GM23248 (cell line): ENCODE measurements around the gene CSNK1A1. TPM values are rescaled to one million over a fixed set of nuclear protein-coding genes. Genes with fewer than 3 reads are reported as not detected.
"Not testable (repeated sequence)": the region's sequence is repeated elsewhere in the genome, so short reads cannot be mapped to it uniquely, and the experiment has no call there.

Experiments used
- DNase-seq: peaks from one replicate; pipeline ENCODE4 v3.0.0-alpha.2; 2015
- H2AFZ ChIP-seq: fragments of 200-600 bp; sonication (generic); 2 replicates; pipeline ENCODE4 v1.6.1; 2016; ENCODE audit warnings: antibody characterized with exemption
- H3F3A ChIP-seq: fragments of 200-600 bp; sonication (generic); 2 replicates; pipeline ENCODE4 v1.6.1; 2016; ENCODE audit warnings: mild to moderate bottlenecking, antibody characterized with exemption, mixed run types; ENCODE audit not compliant: insufficient read depth
- H3K27ac ChIP-seq: fragments of 200-600 bp; sonication (generic); 2 replicates; pipeline ENCODE4 v1.5.1; 2016; ENCODE audit warnings: mild to moderate bottlenecking
- H3K27me3 ChIP-seq: fragments of 200-600 bp; sonication (generic); replicated peaks from 2 replicates; pipeline ENCODE4 v1.6.1; 2016; ENCODE audit warnings: mild to moderate bottlenecking; ENCODE audit not compliant: insufficient read depth
- H3K36me3 ChIP-seq: fragments of 200-600 bp; sonication (generic); 2 replicates; pipeline ENCODE4 v1.6.1; 2016; ENCODE audit warnings: low read depth, mild to moderate bottlenecking
- H3K4me1 ChIP-seq: fragments of 200-600 bp; sonication (generic); 2 replicates; pipeline ENCODE4 v1.6.1; 2016; ENCODE audit warnings: mild to moderate bottlenecking; ENCODE audit not compliant: insufficient read depth
- H3K4me2 ChIP-seq: fragments of 200-600 bp; sonication (generic); one replicate; pipeline ENCODE4 v1.6.1; 2016; ENCODE audit warnings: mild to moderate bottlenecking; ENCODE audit not compliant: unreplicated experiment
- H3K4me3 ChIP-seq: fragments of 200-600 bp; sonication (generic); 2 replicates; pipeline ENCODE4 v1.5.1; 2016; ENCODE audit warnings: mild to moderate bottlenecking
- H3K79me2 ChIP-seq: fragments of 200-600 bp; sonication (generic); 2 replicates; pipeline ENCODE4 v1.6.1; 2016; ENCODE audit warnings: mild to moderate bottlenecking; ENCODE audit not compliant: insufficient read depth
- H3K9ac ChIP-seq: fragments of 200-600 bp; sonication (generic); 2 replicates; pipeline ENCODE4 v1.6.1; 2016; ENCODE audit warnings: mild to moderate bottlenecking
- H3K9me2 ChIP-seq: fragments of 200-600 bp; sonication (generic); 2 replicates; pipeline ENCODE4 v1.6.1; 2016; ENCODE audit warnings: mixed run types, mild to moderate bottlenecking, moderate library complexity; ENCODE audit not compliant: insufficient read depth
- H3K9me3 ChIP-seq: fragments of 200-600 bp; sonication (generic); one replicate; pipeline ENCODE4 v1.6.1; 2017; ENCODE audit warnings: low read depth
- H4K20me1 ChIP-seq: fragments of 200-600 bp; sonication (generic); 2 replicates; pipeline ENCODE4 v1.6.0; 2016; ENCODE audit not compliant: insufficient read depth
- EZH2 ChIP-seq: fragments of 200-600 bp; sonication (generic); IDR thresholded peaks from 2 replicates; pipeline ENCODE4 v1.6.1; 2018; ENCODE audit warnings: antibody characterized with exemption, mild to moderate bottlenecking; ENCODE audit not compliant: insufficient read depth, poor library complexity, severe bottlenecking
- EZH2phosphoT487 ChIP-seq: fragments of 200-600 bp; sonication (generic); IDR thresholded peaks from 2 replicates; pipeline ENCODE4 v1.6.1; 2018; ENCODE audit warnings: antibody characterized with exemption, moderate library complexity, mild to moderate bottlenecking, low read depth; ENCODE audit not compliant: insufficient read depth
- WGBS, 2 experiments: methylation state at CpG; one replicate each; pipeline ENCODE4 v1.1.6; 2015 to 2017; ENCODE audit warnings: low lambda C conversion rate in 2 of 2, low coverage in 1 of 2; ENCODE audit errors: missing lambda C conversion rate in 2 of 2; 5-methylcytosine and 5-hydroxymethylcytosine counted together
- in situ Hi-C: fragments of 300-500 bp; cut with MboI; formaldehyde crosslinking; loops from 2 replicates; pipeline ENCODE4 v1.15.0; 2020
- polyA plus RNA-seq: library from polyadenylated mRNA; unstranded; fragments of >200 nt; fragmentation: Nextera tagmentation; extraction: Ambion mirVana; gene quantifications from 2 replicates; pipeline ENCODE4 v1.2.1, GENCODE V29; 2016
- total RNA-seq: library from RNA; depleted of rRNA; stranded (reverse); fragments of >200 nt; shearing (Covaris generic); gene quantifications from 2 replicates; pipeline ENCODE4 v1.2.3, GENCODE V29; 2014

Gene CSNK1A1
- total and polyA plus RNA-seq, 2 experiments from 2014 or later, result 228 to 415 TPM

DNA sequence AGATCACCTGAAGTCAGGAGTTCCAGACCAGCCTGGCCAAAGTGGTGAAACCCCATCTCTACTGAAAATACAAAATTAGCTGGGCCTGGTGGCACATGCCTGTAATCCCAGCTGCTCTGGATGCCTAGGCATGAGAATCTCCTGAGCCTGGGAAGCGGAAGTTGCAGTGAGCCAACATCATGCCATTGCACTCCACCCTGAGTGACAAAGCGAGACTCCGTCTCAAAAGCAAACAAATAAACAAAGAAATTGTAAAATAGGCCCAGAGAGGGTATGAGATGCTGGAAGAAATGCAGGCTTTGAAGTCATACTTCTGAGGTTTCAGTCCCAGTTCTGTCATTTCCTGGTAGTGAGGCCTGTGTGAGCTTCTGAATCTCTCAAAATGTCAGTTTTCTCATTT lies 24.8 kb upstream of the CSNK1A1 start:
- Histone ChIP-seq H3K4me1 (no peaks in the 10 kb centered on the region), H4K20me1 (no peaks in the 10 kb centered on the region), H3K27ac (no peak overlapping the region), H3K9ac (no peak overlapping the region), H3K4me2 (no peak overlapping the region), H3K36me3 (no peaks in the 10 kb centered on the region), H3K4me3 (no peak overlapping the region), H3F3A (no peaks in the 10 kb centered on the region), H3K9me2 (no peaks in the 10 kb centered on the region), H3K79me2 (no peaks in the 10 kb centered on the region), H3K27me3 (no peaks in the 10 kb centered on the region), H3K9me3 (no peaks in the 10 kb centered on the region), H2AFZ (no peak overlapping the region)
- 85 to 90% methylated on average over 3 of the region's 3 CpGs for WGBS, 2 experiments
- DNase-seq, result no peak
- TF ChIP-seq EZH2phosphoT487, result no peak
- TF ChIP-seq EZH2, result no peak
- in situ Hi-C loops, result no loop called here

DNA sequence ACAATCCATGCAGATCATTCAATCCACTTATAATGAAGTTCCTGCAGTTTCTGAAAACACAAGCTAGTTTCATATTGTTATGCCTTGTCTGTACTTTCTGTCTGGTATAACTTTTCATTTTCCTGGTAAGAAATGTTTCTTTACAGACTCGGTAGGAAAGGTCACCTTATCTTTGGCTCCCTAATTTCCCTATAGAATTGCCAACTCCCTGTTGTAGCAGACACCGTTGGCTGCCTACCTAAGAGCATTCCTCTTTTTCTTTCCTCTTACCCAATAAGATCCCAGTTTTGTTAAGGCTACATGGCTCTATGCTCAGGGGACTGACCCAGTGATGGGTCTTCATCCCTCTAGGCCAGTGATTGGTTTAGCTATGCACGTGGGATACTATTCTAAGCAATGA lies 23.9 kb upstream of the CSNK1A1 start:
- Histone ChIP-seq H3K9ac (no peak overlapping the region), H4K20me1 (no peaks in the 10 kb centered on the region), H3K36me3 (no peaks in the 10 kb centered on the region), H3K9me2 (no peaks in the 10 kb centered on the region), H3K4me3 (no peak overlapping the region), H2AFZ (no peak overlapping the region), H3K79me2 (no peaks in the 10 kb centered on the region), H3K27me3 (no peaks in the 10 kb centered on the region), H3K4me2 (no peak overlapping the region), H3F3A (no peaks in the 10 kb centered on the region), H3K4me1 (no peaks in the 10 kb centered on the region), H3K9me3 (no peaks in the 10 kb centered on the region), H3K27ac (no peak overlapping the region)
- WGBS, 2 experiments, result 73 to 76% methylated on average over 3 of the region's 3 CpGs
- TF ChIP-seq EZH2phosphoT487 (no peak), EZH2 (no peak)
- in situ Hi-C loops, result no loop called here
- DNase-seq, result no peak

DNA sequence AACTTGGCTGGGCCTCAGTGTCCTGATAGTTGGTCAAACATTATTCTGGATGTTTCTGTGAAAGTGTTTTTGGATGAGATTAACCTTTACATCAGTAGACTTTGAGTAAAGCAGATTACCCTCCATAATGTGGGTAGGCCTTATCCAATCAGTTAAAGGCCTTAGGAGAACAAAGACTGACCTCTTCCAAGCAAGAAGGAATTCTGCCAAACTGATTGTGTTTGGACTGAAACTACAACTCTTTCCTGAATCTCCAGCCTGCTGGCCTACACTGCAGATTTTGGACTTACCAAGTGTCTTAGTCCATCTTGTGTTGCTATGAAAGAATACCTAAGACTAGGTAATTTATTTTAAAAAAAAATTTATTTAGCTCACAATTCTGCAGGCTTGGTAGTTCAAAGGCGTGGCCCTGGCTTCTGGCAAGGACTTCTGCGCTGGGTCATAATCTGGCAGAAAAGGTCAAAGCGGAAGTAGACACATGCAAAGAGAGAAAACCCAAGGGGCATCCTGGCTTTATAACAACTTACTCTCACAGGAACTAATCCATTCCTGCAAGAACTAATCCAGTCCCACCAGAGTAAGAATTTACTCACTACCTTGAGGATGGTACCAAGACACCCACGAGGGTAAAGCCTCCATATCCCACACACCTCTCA lies 21.5 kb upstream of the CSNK1A1 start:
- no peaks in the 10 kb centered on the region for H3K27me3 ChIP-seq

DNA sequence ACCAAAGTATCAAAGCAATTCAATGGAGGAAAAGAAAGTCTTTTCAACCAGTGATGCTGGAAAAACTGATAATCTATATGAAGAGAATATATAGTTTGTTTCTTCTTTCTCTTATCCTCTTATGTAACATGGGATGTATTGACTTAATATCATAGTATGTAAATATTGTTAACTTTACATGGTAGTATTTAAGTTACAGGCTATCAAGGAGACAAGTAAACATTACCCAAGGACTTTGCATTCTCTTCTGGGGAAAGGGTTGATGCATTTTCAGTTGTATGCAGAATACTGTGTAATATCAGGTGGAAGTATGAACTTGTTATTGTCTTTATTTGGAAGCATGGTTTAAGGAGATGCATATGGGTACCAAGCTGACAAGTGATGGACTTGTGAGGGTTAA lies 20.9 kb upstream of the CSNK1A1 start:
- no peaks in the 10 kb centered on the region for H3K36me3 ChIP-seq
- no peak overlapping the region for H2AFZ ChIP-seq
- TF ChIP-seq EZH2phosphoT487 (no peak), EZH2 (no peak)
- no peak for DNase-seq
- H3K79me2 ChIP-seq, result no peaks in the 10 kb centered on the region
- no peaks in the 10 kb centered on the region for H3F3A ChIP-seq
- H3K4me3 ChIP-seq, result no peak overlapping the region
- H3K27ac ChIP-seq, result no peak overlapping the region
- no peaks in the 10 kb centered on the region for H3K9me3 ChIP-seq
- no peak overlapping the region for H3K9ac ChIP-seq
- H4K20me1 ChIP-seq, result no peaks in the 10 kb centered on the region
- no peaks in the 10 kb centered on the region for H3K9me2 ChIP-seq
- in situ Hi-C loops, result no loop called here
- H3K4me2 ChIP-seq, result no peak overlapping the region
- H3K27me3 ChIP-seq, result no peaks in the 10 kb centered on the region
- no peaks in the 10 kb centered on the region for H3K4me1 ChIP-seq

More for the DNA sequence above, 21.5 kb upstream of the CSNK1A1 start:
- no peak for DNase-seq
- Histone ChIP-seq H3K4me3 (no peak overlapping the region), H3K79me2 (no peaks in the 10 kb centered on the region), H2AFZ (no peak overlapping the region), H3K36me3 (no peaks in the 10 kb centered on the region), H3K9ac (no peak overlapping the region), H3K9me2 (no peaks in the 10 kb centered on the region), H3K27ac (no peak overlapping the region), H4K20me1 (no peaks in the 10 kb centered on the region), H3K4me1 (no peaks in the 10 kb centered on the region), H3F3A (no peaks in the 10 kb centered on the region), H3K9me3 (no peaks in the 10 kb centered on the region), H3K4me2 (no peak overlapping the region)
- TF ChIP-seq EZH2phosphoT487, result no peak
- no peak for TF ChIP-seq EZH2
- WGBS, 2 experiments, result 84 to 90% methylated on average over 4 of the region's 4 CpGs
- in situ Hi-C loops, result no loop called here

DNA sequence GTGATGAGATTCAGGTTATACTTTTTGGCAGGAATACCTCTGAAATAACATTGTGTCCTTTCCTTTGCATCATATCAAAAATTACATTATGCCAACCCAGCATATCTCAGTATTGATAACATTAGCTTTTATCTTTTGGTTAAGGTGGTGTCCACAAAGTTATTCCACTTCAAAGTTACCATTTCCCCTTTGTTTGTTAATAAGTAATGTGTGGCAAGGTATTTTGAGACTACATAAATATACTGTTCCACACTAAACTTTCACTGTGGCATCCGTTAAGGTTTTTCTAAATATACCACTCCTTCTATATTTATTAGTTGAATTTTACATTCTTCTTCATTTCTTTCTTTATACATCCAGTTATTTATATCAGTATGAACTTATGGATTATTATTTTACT lies 16.0 kb upstream of the CSNK1A1 start:
- Histone ChIP-seq H2AFZ (no peak overlapping the region), H3K4me1 (peaks cover 25% of the 10 kb centered on the region), H3K27ac (no peak overlapping the region), H4K20me1 (no peaks in the 10 kb centered on the region), H3K27me3 (no peaks in the 10 kb centered on the region), H3K9me3 (no peaks in the 10 kb centered on the region), H3F3A (peaks cover 19% of the 10 kb centered on the region; the same call in 1 of the 2 replicates), H3K36me3 (no peaks in the 10 kb centered on the region), H3K79me2 (no peaks in the 10 kb centered on the region), H3K4me3 (no peak overlapping the region), H3K9ac (0 out of 2 replicates have a peak overlapping the region, but pooled peaks have one; percentile 1), H3K9me2 (no peaks in the 10 kb centered on the region), H3K4me2 (no peak overlapping the region)
- WGBS, 2 experiments, result 48 to 58% methylated on average over 1 of the region's 1 CpG
- in situ Hi-C loops, result loop anchor here (10.0 kb wide), 1 partner anchor 192 kb away; the partner anchor contains the start of gene IL17B
- TF ChIP-seq EZH2 (no peak), EZH2phosphoT487 (no peak)
- DNase-seq, result no peak

DNA sequence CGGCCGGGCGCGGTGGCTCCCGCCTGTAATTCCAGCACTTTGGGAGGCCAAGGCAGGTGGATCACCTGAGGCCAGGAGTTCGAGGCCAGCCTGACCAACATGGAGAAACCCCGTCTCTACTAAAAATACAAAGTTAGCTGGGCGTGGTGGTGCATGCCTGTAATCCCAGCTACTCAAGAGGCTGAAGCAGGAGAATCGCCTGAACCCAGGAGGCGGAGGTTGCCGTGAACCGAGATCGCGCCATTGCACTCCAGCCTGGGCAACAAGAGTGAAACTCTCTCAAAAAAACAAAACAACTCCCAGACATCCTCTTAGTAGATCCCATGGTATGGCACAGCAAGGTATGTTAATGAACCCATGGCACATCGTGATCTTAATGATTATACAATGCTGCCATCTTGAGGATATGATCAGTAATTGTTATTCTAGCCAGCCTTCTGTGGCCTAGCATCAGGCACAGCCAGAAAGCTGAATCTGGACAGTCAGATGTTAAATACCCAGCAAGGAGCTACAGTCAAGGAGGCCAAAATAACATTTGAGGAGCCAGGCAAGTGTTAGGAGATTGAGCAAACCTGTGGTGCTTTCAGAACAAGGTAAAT lies 13.4 kb upstream of the CSNK1A1 start:
- in situ Hi-C loops, result loop anchor here (10.0 kb wide), 1 partner anchor 190 kb away; the partner anchor contains the start of gene IL17B
- 57 to 62% methylated on average over 15 of the region's 15 CpGs for WGBS, 2 experiments
- H3K79me2 ChIP-seq, H4K20me1 ChIP-seq, H3K4me3 ChIP-seq, H3K9me2 ChIP-seq, H3K9me3 ChIP-seq, H3K36me3 ChIP-seq, H3K27me3 ChIP-seq: not testable (repeated sequence)
- peak overlapping the region; percentile 8 for H3K4me2 ChIP-seq
- peaks cover 49% of the 10 kb centered on the region for H3K4me1 ChIP-seq
- peak; percentile 90 for DNase-seq
- peak overlapping the region; percentile 47 for H3K9ac ChIP-seq
- H2AFZ ChIP-seq, result peak overlapping the region; percentile 62
- H3F3A ChIP-seq, result peaks cover 44% of the 10 kb centered on the region
- H3K27ac ChIP-seq, result peak overlapping the region; percentile 79
